ENCODE data around the gene CHD2. TPM values are rescaled to one million over a fixed set of nuclear protein-coding genes. Genes with fewer than 3 reads are reported as not detected.

The CHD2 gene
- total RNA-seq, 1 donor from 2014 or later: 65.6 TPM

- FAIRE-seq (no peak), DNase-seq (ENCODE audit: low read depth) (no peak)
- TF ChIP-seq, protein P1, sequence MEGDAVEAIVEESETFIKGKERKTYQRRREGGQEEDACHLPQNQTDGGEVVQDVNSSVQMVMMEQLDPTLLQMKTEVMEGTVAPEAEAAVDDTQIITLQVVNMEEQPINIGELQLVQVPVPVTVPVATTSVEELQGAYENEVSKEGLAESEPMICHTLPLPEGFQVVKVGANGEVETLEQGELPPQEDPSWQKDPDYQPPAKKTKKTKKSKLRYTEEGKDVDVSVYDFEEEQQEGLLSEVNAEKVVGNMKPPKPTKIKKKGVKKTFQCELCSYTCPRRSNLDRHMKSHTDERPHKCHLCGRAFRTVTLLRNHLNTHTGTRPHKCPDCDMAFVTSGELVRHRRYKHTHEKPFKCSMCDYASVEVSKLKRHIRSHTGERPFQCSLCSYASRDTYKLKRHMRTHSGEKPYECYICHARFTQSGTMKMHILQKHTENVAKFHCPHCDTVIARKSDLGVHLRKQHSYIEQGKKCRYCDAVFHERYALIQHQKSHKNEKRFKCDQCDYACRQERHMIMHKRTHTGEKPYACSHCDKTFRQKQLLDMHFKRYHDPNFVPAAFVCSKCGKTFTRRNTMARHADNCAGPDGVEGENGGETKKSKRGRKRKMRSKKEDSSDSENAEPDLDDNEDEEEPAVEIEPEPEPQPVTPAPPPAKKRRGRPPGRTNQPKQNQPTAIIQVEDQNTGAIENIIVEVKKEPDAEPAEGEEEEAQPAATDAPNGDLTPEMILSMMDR (IDR thresholded peaks at IDR 0.05; ENCODE audit: insufficient read depth, low read length, severe bottlenecking): no peak
- Histone ChIP-seq H3K36me3 (ENCODE audit: control insufficient read depth, insufficient read depth, low read length) (peaks cover 11% of the 10 kb centered on the region), H3K27me3 (ENCODE audit: control insufficient read depth, insufficient read depth, low read length) (no peaks in the 10 kb centered on the region), H3K4me3 (ENCODE audit: low read depth, low read length) (no peak overlapping the region)
These were observed 62.8 kb downstream of the CHD2 start for GRCh38 chr15:92962914-92963313.

GRCh38 chr15:92963794-92964193, 63.7 kb downstream of the CHD2 start:
- DNase-seq (ENCODE audit: low read depth): no peak
- Histone ChIP-seq H3K27me3 (ENCODE audit: control insufficient read depth, insufficient read depth, low read length) (no peaks in the 10 kb centered on the region), H3K4me3 (ENCODE audit: low read depth, low read length) (no peak overlapping the region), H3K36me3 (ENCODE audit: control insufficient read depth, insufficient read depth, low read length) (peaks cover 10% of the 10 kb centered on the region)
- TF ChIP-seq, protein P1 (IDR thresholded peaks at IDR 0.05; ENCODE audit: insufficient read depth, low read length, severe bottlenecking): no peak
- FAIRE-seq: no peak

DNA sequence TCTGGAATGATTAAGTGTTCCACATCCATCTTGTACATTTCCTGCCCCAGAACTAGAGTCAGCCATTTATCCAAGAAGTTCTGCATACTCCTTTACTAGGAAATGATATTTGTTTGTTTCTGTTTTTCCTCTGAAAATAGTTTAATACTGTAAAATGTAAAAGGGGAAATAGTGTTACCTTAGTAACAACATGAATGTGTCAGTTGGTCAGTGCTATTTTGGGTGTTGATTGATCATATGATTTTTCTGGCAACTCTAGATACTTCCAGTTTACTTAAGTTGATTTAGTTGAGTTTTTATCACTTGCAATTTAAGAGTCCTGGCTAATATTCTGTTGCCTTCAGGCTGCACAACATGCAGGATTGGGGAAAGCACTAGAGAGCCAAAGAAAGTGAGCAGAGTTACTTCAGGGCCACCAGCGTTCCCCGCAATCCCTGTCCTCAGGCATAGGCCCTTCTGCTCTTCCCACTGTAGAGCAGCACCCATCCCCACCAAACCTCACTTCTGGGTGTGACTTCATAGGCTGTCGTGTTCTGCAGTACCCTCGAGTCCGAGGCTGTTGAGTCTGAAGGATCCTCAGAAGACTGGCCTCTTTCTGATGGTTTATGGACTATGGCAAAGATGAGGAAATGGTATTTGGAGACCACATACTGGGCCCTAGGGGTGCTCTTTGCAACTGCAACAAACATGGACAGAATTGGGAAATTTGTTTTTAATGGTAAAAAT, 69.0 kb downstream of the CHD2 start:
- Histone ChIP-seq H3K36me3 (ENCODE audit: control insufficient read depth, insufficient read depth, low read length) (peaks cover 19% of the 10 kb centered on the region), H3K4me3 (ENCODE audit: low read depth, low read length) (no peak overlapping the region), H3K27me3 (ENCODE audit: control insufficient read depth, insufficient read depth, low read length) (no peaks in the 10 kb centered on the region)
- DNase-seq (ENCODE audit: low read depth) (no peak), FAIRE-seq (no peak)
- TF ChIP-seq, protein P1 (IDR thresholded peaks at IDR 0.05; ENCODE audit: insufficient read depth, low read length, severe bottlenecking): no peak

GRCh38 chr15:92970656-92971055, 70.5 kb downstream of the CHD2 start:
- H3K27me3 ChIP-seq (ENCODE audit: control insufficient read depth, insufficient read depth, low read length): no peaks in the 10 kb centered on the region
- no peak overlapping the region for H3K4me3 ChIP-seq (ENCODE audit: low read depth, low read length)
- no peak for FAIRE-seq
- TF ChIP-seq, protein P1 (IDR thresholded peaks at IDR 0.05; ENCODE audit: insufficient read depth, low read length, severe bottlenecking): no peak
- DNase-seq (ENCODE audit: low read depth): no peak
- H3K36me3 ChIP-seq (ENCODE audit: control insufficient read depth, insufficient read depth, low read length): peaks cover 28% of the 10 kb centered on the region

DNA sequence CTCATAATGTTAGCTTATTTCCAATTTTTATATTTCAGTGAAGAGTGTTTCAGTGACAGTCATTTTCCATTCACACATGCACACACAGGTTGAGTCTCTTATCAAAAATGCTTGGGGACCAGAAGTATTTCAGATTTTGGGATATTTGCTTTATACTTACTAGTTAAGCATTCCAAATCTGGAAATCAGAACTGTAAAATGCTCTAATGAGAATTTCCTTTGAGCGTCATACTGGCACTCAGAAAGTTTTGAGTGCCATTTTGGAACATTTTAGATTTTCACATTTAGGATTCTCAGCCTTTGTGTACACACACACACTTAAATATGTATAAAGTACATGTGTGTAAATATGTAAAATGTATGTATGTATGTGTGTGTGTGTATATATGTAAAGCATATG, 71.0 kb downstream of the CHD2 start:
- H3K36me3 ChIP-seq (ENCODE audit: control insufficient read depth, insufficient read depth, low read length): peaks cover 28% of the 10 kb centered on the region
- H3K4me3 ChIP-seq (ENCODE audit: low read depth, low read length): no peak overlapping the region
- DNase-seq (ENCODE audit: low read depth) (no peak), FAIRE-seq (no peak)
- H3K27me3 ChIP-seq (ENCODE audit: control insufficient read depth, insufficient read depth, low read length): no peaks in the 10 kb centered on the region
- TF ChIP-seq, protein P1 (IDR thresholded peaks at IDR 0.05; ENCODE audit: insufficient read depth, low read length, severe bottlenecking): no peak

DNA sequence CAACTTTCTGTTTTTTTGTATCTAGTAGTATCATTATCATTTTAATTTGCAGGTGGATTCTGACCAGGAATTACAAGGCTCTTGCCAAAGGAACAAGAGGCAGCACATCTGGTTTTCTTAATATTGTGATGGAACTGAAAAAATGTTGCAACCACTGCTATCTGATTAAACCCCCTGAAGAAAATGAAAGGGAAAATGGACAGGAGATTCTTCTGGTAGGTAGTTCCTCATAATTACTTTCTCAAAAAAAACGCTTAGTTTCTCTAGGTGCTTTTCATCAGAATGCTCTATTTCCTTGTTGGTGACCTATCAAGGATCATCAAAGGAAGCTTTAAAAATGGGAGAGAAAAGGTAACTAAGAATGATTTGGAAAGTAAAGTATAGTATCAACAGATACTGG, 71.6 kb downstream of the CHD2 start:
- Histone ChIP-seq H3K36me3 (ENCODE audit: control insufficient read depth, insufficient read depth, low read length) (peaks cover 26% of the 10 kb centered on the region), H3K27me3 (ENCODE audit: control insufficient read depth, insufficient read depth, low read length) (no peaks in the 10 kb centered on the region), H3K4me3 (ENCODE audit: low read depth, low read length) (no peak overlapping the region)
- FAIRE-seq: no peak
- DNase-seq (ENCODE audit: low read depth): no peak
- TF ChIP-seq, protein P1 (IDR thresholded peaks at IDR 0.05; ENCODE audit: insufficient read depth, low read length, severe bottlenecking): no peak
